Fibroblast of skin of abdomen (primary cell): ENCODE results near the gene SMS.

Experiments
- DNase-seq: peaks from one replicate; pipeline ENCODE4 v3.0.0-alpha.2; 2013

The SMS gene

GRCh38 chrX:21982311-21982710 is 41.8 kb downstream of the SMS start:
- no peak for DNase-seq

- DNase-seq = peak; percentile 75
These were observed 44.8 kb downstream of the SMS start for GRCh38 chrX:21985332-21985777.

GRCh38 chrX:21986596-21986995 is 46.1 kb downstream of the SMS start:
- DNase-seq = peak; percentile 55

- no peak for DNase-seq
These were observed 48.9 kb downstream of the SMS start for GRCh38 chrX:21989384-21989783.

GRCh38 chrX:21990832-21991231 is 50.3 kb downstream of the SMS start:
- no peak for DNase-seq

- no peak for DNase-seq
These were observed 51.0 kb downstream of the SMS start for GRCh38 chrX:21991504-21991903.

GRCh38 chrX:21993265-21993664 is 52.8 kb downstream of the SMS start:
- DNase-seq = no peak

GRCh38 chrX:21996872-21997455 is 56.5 kb downstream of the SMS start:
- DNase-seq = peak; percentile 73

GRCh38 chrX:21998037-21998436 is 57.5 kb downstream of the SMS start:
- DNase-seq = no peak

GRCh38 chrX:22004866-22005265 is 64.4 kb downstream of the SMS start:
- no peak for DNase-seq

GRCh38 chrX:22012051-22012450 is 71.5 kb downstream of the SMS start:
- DNase-seq = no peak

GRCh38 chrX:22012931-22013330 is 72.4 kb downstream of the SMS start:
- no peak for DNase-seq

GRCh38 chrX:22015139-22015750 is 74.7 kb downstream of the SMS start:
- no peak for DNase-seq

- DNase-seq = no peak
These were observed 81.3 kb downstream of the SMS start for GRCh38 chrX:22021751-22022324.

GRCh38 chrX:22024577-22024976 is 84.1 kb downstream of the SMS start:
- no peak for DNase-seq

- DNase-seq = no peak
These were observed 85.2 kb downstream of the SMS start for GRCh38 chrX:22025751-22026150.

- DNase-seq = no peak
These were observed 86.2 kb downstream of the SMS start for GRCh38 chrX:22026731-22027130.

- no peak for DNase-seq
These were observed 91.6 kb downstream of the SMS start, which contains the start of gene PHEX for GRCh38 chrX:22032084-22032483. Gene PHEX, plus strand, starts transcription at chrX:22032325. Its CDS starts 681 bp downstream, at chrX:22033006.

- DNase-seq = no peak
These were observed 92.0 kb downstream of the SMS start for GRCh38 chrX:22032506-22032905.

GRCh38 chrX:22033818-22034217 is 93.3 kb downstream of the SMS start:
- no peak for DNase-seq

- DNase-seq = no peak
These were observed 94.7 kb downstream of the SMS start for GRCh38 chrX:22035236-22035635.

GRCh38 chrX:22037225-22037624 is 96.7 kb downstream of the SMS start:
- DNase-seq = no peak

GRCh38 chrX:22037911-22038537 is 97.5 kb downstream of the SMS start:
- no peak for DNase-seq

GRCh38 chrX:22039541-22039940 is 99.0 kb downstream of the SMS start:
- DNase-seq = no peak
